Activated CD4-positive, alpha-beta T cell treated with anti-CD3 and anti-CD28 coated beads, Interleukin-2, amount 50 U/mL, for 16 hours (primary cell): ENCODE measurements around the gene LYPLA2.
"Not testable (repeated sequence)": the region's sequence is repeated elsewhere in the genome, so short reads cannot be mapped to it uniquely, and the experiment has no call there.

ENCODE experiments used
- DNase-seq: peaks from one replicate; pipeline ENCODE4 v3.0.0-alpha.2; 2020

The LYPLA2 gene

DNA sequence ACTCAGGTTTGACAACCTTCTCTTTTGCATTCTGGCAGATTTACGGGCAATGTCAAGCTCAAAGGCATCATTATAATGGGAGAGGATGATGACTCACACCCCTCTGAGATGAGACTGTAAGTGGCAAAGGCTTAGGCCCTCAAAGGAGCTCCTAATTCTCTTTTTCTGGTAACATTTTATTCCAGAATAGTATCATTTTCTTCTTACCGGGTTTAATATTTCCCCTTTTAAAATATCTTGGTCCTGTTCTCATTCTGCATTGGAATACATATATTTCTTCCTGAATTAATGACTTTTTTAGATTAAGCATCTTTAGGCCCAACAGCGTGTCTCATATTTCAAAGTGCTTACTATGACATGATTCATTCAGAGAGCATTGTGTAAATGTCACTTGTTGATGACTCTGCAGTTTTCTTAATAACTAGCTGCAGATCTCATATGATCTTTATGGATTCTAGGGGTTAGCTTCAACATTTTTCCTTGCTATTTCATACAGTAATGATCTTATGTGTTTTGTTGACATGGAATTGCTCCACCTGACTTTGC is 11.0 kb upstream of the LYPLA2 start:
- DNase-seq = peak; percentile 47

DNA sequence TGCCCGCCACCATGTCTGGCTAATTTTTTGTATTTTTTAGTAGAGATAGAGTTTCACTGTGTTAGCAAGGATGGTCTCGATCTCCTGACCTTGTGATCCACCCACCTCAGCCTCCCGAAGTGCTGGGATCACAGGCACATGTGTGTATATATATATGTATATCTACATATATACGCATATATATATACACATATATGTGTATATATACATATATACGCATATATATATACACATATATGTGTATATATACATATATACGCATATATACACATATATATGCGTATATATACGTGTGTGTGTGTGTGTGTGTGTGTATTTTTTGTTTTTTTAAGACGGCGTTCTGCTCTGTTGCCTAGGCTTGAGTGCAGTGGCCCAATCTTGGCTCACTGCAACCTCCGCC is 7.8 kb upstream of the LYPLA2 start:
- DNase-seq = not testable (repeated sequence)

DNA sequence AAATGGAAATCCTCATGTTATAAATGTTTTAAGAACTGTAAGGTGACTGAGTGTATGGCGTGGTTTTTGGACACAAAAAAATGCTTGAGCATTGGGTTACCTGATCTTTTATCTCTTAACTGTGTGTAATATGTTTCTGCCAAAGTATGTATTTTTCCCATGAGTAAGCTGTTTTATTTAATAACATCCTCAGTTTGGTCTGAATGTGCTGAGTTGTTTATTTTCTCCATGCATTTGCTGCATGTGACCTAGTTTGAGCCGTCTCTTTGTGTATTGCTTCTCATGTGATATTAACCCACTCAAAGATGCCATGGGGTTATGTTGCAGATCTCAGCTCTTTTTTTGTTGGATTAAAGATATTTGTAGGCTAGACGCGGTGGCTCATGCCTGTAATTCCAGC is 6.1 kb upstream of the LYPLA2 start:
- DNase-seq = no peak

DNA sequence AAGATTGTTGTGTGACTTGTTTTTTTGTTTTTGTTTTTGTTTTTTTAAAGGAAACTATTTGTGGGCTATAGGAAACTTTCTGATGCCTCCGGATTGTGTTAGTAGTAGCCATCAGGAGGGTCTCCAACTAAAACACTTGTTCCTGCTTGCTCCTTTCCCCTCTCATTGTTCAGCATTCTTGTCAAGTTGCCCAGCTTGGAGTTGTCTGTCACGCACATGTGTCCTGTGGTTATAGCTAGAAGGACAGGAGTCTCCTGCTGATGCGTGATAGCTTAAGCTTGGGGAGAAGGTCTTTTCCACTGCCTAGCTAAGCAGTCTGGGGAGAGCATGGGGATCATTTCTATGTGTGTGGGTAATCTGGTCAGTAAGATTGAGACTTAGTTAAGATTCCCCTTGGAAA is 3.2 kb upstream of the LYPLA2 start:
- DNase-seq = no peak

DNA sequence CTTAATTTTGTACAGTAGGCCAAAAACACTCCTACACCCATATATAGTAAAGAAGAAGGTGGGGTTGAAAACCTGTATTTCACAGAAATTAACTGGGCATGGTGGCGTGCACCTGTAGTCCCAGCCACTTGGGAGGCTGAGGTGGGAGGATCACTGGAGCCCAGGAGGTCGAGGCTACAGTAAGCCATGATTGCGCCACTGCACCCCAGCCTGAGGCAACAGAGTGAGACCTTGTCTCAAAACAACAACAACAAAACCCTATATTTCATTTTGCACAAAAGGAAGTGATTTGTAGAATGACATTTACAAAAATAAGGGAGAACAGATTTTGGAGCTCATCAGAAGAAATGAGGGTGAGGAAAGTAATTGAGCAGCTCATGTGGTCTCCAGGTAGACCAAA is 2.2 kb upstream of the LYPLA2 start:
- DNase-seq = no peak

DNA sequence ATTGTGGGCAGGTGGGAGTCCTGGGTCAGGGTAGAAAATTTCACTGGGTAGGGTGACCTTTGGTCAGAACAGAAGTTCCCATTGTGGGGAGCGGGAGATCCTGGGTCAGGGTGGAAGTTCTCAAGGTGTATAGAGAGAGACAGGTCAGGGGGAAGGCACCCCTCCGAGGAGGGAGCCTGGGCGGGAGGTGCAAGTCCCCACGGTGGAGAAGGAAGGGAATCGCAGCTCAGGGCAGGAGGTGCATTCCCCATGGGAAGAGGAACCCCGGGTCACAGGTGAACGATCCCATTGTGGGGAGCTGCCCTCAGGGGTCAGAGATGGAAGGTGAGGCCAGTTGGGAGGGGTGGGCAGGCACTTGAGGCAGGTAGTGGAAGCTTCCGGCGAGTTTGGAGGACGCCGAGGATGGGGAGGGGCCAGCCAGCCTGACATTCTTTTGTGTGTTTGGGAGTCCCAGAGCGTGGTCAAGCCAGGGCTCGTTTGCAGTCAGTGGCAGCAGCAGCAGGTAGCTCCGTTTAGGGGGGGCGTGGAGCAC is 637 bp downstream of the LYPLA2 start:
- DNase-seq = no peak

DNA sequence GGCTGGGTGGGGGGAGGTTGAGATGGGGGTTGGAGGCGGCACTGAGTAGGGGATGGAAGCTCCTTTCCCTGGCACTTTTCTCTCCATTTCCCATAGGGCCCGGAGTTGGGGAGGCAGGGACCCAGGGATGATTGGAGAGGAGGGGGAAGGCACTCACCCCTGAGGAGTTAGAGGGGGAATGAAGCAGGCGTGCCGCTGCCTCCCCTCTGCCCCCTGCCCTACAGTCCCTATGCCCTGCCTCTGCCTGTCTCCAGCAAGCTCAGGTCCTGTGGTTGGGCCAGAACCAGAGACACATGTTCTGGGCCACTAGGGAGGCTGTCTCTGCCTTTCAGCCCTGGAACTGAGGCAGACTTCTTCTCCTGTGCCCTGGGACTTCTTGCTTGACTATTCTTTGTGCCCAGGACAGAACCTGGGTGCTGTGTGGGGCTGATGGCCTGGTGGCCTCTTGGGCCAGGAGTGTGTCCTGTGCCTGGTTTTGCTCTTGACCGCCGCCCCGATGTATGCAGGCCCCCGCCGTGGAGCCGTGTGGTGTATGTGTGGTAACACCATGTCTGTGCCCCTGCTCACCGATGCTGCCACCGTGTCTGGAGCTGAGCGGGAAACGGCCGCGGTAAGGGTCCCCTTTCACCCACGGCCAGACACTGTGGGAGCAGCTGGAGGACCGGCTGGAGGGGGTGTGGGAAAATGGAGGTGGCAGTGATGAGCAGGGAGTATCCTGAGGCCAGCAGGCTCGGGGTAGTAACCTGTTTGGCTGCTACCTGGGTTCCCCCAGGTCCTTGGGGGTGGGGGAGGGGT is 1.4 kb downstream of the LYPLA2 start:
- no peak for DNase-seq

DNA sequence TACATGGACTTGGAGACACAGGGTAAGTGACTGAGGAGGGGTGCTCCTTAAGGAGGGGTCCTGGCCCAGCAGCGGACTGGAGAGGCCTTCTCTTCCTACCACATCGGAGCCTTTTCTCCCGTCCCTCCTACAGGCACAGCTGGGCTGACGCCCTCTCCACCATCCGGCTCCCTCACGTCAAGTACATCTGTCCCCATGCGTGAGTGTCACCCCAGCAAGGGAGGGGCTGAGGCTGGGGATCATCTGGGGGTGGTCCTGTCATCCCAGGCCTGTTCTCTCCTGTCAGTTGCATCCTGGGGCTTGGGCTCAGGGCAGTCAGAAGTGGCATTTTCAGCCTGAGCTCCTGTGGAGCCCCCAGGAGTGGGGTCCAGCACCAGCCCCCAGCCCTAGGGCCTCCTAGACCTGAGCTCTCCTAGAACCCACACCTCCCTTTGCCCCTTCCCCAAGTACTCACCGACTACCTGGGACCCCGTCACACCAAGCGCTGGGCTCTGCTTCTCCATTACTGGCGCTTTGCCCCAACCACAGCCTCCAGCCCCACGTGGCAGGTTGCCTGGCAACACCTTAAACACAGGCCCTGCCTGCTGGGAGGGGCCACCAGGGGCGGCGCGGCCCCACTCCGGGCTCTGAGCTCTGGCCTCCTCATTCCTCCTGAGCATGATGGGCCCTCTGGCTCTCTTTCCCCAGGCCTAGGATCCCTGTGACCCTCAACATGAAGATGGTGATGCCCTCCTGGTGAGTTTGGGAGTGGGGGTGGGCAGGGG is 2.3 kb downstream of the LYPLA2 start:
- peak; percentile 43 for DNase-seq

DNA sequence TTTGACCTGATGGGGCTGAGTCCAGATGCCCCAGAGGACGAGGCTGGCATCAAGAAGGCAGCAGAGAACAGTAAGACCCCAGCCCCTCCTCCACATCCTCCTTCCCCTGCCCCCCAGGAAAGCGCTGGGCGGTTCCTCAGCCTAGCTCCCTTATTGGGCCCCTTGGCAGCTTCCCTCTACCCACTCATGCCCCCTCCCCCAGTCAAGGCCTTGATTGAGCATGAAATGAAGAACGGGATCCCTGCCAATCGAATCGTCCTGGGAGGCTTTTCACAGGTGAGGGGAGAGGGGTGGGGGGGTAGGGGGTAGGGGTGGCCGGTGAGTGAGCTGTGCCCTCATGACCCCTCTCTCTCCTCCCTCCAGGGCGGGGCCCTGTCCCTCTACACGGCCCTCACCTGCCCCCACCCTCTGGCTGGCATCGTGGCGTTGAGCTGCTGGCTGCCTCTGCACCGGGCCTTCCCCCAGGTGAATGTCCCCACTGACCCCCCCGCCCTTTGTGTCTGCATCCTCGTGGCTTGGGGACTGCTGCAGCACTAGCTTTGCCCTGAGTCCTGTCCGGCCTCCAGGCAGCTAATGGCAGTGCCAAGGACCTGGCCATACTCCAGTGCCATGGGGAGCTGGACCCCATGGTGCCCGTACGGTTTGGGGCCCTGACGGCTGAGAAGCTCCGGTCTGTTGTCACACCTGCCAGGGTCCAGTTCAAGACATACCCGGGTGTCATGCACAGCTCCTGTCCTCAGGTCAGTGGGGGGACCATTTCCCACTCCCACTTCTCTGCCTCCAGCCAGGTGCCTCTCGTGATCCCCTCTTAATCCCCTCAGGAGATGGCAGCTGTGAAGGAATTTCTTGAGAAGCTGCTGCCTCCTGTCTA is 3.2 kb downstream of the LYPLA2 start:
- no peak for DNase-seq

DNA sequence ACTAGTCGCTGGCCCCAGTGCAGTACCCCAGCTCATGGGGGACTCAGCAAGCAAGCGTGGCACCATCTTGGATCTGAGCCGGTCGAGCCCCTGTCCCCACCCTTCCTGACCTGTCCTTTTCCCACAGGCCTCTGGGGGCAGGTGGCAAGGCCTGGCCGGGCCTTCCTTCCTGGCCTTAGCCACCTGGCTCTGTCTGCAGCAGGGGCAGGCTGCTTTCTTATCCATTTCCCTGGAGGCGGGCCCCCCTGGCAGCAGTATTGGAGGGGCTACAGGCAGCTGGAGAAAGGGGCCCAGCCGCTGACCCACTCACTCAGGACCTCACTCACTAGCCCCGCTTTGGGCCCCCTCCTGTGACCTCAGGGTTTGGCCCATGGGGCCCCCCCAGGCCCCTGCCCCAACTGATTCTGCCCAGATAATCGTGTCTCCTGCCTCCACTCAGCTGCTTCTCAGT is 3.8 kb downstream of the LYPLA2 start:
- DNase-seq = not testable (repeated sequence)

DNA sequence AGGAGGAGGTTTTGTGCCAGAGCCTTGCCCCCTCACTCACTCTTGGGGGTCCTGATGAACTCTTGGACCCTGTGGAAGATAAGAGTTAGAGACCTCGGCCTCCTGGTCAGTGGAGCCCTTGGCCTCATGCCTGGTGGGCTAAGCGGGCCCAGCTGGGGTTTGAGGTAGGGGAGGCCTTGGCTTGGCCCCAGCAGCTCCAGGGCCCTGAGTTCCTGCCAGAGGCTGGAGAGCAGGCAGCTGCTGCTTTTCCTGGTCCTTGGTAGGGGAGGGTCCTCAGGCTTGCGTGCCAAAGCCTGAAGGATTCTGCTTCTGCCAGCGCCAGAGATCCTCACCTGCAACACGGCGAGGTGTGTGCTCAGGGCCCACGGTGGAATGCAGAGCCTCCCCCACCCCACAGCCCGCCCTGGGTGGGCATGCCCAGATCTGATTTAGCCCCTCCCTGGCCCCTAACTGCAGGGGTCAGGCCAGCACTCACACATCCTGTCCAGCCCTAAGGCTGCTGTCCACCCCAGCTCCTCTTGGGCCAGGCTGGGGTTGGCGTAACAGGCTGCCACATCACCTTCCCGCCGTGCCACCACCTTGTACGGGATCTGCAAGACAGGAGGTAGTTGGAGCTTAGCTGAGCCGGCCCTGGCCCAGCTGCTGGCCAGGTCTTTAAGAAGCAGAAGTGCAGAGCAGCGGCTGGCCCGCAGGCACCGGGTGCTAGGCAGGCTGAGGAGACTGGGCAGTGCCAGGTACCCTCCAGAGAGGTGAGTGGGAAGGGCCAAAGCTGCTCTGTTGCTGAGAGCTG is 4.9 kb downstream of the LYPLA2 start:
- DNase-seq = no peak

DNA sequence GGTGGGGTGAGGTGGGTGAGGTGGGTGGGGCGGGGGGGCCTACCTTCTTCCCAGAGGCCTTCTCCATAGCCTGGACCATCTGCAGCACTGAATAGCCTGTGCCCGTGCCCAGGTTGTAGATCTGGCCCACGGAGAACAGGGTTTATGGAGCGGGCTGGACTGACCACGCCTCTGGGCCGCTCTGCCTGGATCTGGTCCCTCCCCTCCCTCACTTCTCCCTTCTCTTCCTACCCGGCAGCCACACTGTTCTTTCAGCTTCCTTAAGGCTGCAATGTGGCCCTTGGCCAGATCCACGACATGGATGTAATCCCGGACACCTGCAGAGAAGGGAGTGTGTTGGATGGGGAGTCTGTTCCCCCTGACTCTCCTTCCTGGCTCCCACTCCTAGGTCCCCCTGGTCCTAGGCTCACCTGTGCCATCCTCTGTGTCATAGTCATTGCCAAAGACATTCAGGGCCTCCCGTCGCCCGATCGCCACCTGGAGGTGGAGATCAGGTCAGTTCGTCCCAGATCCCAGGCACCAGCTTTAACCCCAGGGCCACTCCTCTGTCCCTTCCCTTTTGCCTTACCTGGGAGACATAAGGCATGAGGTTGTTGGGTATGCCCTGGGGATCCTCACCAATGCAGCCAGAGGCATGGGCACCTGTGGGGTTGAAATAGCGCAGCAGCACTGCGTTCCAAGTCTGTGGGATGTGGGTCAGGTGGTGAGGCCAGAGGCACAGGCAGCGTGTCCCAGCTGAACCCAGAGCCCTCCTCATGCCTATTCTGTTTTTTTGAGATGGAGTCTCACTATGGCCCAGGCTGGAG is 5.7 kb downstream of the LYPLA2 start:
- DNase-seq = no peak

DNA sequence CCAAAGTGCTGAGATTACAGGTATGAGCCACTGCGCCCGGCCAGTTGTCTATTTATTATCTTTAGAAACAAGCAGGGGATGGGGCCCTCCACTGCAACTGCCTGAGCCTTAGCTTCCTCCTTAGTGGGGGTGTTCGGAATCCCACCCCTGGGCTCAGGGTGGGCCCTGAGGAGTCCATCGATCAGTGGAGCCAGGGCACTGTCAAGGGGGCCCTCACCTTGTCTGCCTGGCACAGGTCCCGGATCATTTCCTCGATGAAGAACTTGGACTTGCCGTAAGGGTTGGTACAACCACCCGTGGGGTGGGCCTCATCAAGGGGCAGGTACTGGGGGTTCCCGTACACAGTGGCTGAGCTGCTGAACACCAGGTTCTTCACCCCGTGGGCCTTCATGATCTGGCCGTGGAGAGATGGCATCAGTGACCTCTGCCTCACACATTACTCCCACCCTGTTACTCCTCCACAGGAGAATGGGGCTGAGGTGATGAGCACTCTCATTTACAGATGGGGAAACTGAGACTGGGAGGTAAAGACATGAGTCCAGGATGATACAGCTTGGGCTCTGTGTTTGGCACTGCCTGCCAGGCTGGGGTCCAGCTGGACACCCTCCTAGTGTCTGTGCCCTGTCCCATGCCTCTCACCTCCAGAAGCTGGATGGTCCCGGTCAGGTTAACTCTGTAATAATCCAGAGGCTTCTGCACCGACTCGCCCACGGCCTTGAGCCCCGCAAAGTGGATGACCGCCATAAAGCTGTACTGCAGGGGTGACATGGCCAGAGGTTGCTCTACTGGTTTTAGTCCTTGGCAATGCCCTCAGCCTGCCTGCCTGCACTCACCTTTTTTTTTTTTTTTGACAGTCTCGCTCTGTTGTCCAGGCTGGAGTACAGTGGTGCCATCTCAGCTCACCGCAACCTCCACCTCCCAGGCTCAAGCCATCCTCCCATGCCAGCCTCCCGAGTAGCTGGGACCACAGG is 6.8 kb downstream of the LYPLA2 start:
- DNase-seq = no peak

DNA sequence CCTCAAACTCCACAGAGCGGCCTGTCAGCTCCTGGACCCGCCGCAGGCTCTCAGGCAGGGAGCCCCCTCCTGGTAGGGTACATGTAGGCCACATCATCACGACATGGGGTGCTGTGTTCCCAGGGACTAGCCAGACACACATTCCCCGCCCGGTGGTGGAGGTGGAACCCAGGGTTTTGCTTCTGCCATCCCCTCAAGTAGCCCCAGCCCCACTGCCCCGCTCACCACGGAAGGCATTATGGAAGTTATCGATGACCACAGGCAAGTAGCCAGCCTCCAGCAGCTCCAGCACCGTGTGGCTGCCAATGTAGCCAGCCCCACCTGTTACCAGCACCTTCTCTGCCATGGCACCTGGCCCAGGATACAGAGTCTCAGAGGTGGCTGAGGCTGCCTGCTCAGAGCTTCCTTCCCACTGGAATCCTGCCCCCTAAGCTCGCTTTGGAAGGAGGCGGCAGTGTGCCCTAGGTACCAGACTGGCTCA is 7.8 kb downstream of the LYPLA2 start:
- DNase-seq = no peak

DNA sequence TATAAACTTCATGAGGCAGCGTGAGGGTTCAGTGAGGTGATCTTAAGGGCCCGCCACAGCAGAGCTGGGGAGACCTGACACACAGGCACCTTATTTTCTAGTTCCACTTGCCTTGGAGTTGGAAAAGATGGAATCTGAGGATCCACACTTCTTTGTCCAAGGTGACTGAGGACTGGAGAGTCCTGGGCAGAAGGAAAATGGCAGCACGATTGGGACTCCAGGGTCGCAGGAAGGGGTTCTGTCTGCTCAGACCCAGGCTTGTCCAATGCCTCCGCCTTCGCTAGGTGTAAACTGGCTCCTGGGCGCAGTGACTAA is 8.3 kb downstream of the LYPLA2 start:
- no peak for DNase-seq

DNA sequence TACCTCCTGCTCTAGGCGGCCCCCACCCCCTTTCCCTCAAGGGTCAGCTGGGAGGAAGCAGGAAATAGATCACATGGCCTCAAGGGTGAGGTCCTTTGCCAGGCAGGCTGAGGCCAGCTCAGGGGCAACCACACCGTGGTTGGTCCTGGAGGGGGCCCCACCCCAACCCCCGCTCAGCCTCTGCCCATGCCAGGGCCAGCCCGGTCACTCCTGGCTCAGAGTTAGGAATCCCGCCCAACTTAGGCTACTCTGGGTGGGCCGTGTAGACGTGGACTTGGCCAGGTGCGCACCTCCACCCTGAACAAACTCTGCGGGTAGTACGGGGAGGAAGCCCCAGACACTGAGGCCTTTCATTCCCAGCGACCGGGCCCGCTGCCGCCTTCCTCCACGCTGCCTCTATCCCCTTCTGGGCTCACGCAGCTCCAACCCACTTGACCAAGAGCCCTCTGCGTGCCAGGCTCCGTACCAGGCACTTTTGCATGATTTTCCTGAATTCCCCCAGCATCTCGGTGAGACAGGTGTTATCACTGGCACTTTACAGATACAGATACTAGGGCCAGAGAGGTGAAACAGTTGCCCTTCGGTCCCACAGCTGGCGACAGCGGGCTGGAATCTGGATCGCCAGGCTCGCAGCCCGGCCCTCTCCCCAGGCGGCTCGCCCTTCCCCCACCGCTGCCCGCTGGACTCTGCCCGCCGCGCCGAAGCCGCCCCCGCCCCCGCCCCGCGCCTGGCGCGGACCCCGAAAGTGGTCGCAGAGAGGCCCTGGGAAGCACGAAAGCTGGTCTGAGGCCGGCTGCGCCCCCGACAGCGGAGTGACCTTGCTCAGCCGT is 8.8 kb downstream of the LYPLA2 start:
- DNase-seq = peak; percentile 71

DNA sequence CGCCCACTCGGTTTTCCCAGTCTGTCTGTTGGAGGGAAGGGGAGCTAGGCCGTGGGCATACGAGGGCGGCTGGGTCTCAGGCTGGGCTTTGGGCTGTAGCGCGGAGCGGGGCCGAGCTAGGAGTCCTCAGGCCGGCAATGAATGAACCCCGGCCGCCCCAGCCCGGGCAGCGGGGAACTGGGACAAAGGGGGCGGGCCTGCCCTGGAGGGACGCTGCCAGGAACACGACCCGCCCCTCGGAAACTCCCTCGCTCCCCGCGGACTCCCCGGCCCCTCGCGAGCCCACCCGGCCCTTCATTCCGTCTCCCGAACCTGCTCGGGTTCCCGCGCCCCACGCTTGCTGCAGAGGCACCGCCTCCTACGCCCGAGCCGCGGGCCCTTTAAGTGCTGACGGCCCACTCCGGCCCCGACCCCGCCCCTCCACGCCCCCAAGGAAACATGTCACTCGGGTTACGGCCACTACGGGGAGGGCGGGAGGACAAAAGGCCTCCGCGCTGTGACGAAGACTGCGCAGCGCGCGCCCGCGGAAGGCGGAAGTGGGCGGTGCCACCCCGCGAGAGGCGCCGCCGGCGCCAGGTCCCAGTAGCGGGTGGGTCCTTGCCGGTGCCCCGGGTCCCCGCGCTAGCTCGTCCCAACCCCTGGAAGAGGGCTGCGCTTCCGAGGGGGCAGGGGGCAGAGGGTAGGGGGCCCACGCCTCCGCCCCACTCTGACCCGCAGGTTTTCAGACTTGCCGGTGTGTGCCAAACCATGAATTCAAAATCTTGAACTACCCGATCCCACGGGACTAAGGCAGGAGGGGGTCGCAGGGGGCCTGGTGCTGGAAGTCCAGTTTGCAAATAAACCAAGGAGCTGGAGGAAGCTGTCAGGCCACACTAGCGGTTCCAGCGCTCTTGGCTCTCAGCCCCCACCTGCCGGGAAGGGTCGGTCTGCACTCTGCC is 9.7 kb downstream of the LYPLA2 start, which contains the start of gene GALE:
Gene GALE (minus strand): TSS at position 355 of the 938 bp plus-strand sequence. CDS start 1,747 bp downstream, outside the sequence.
- DNase-seq = peak; percentile 97
